Transverse colon (tissue), 4 donors: ENCODE measurements around the gene IGSF9.

Source experiments
- CTCF ChIP-seq, 5 experiments: fragments of 200-600 bp in 3 of 5; fragments of 450-650 bp in 2 of 5; sonication (generic) in 3 of 5; IDR thresholded peaks; 1 replicate in 2 of 5; 2 replicates in 3 of 5; pipeline ENCODE4 v1.5.1; 2016 to 2017; ENCODE audit warnings: antibody characterized with exemption in 5 of 5, inconsistent platforms in 3 of 5, mild to moderate bottlenecking in 2 of 5, moderate library complexity in 1 of 5
- POLR2AphosphoS5 ChIP-seq, 3 donors: sonication (generic); formaldehyde crosslinking; IDR thresholded peaks; one replicate each; pipeline ENCODE4 v1.6.1; 2016; ENCODE audit warnings: antibody characterized with exemption in 3 of 3

- TF ChIP-seq POLR2AphosphoS5 (IDR thresholded peaks at IDR 0.05) (peak in 1 of 3 donors; percentile 7), CTCF (IDR thresholded peaks at IDR 0.05) (no peak)
These were observed 29.0 kb downstream of the IGSF9 start for GRCh38 chr1:159916242-159917051.
